Panc1 (cell line): ENCODE data around the gene SLC4A8. TPM values are rescaled to one million over a fixed set of nuclear protein-coding genes. Genes with fewer than 3 reads are reported as not detected.
"Not testable (repeated sequence)": the region's sequence is repeated elsewhere in the genome, so short reads cannot be mapped to it uniquely, and the experiment has no call there.

ENCODE experiments used
- ATAC-seq: fragments of 200-7000 bp; cut with Tn5 transposase; 2 replicates; pipeline ENCODE4 v1.9.1; 2020; ENCODE audit warnings: mild to moderate bottlenecking, moderate library complexity
- BruUV-seq: library from RNA; stranded (reverse); fragments of 400-500 nt; replicated peaks from 2 replicates; lab custom pipeline; 2021; lab: Mats Ljungman, UMichigan
- CTCF ChIA-PET: fragments of 300-600 bp; sonication (Branson Sonifier 250); formaldehyde crosslinking; loops from one replicate; lab custom pipeline; 2022; ENCODE audit warnings: antibody characterized with exemption; lab: Charles Lee
- POLR2A ChIA-PET: fragments of 300-600 bp; sonication (Branson Sonifier 250); formaldehyde crosslinking; loops from one replicate; lab custom pipeline; 2022; ENCODE audit warnings: antibody characterized with exemption; lab: Charles Lee
- DNase-seq: peaks from one replicate; pipeline ENCODE4 v3.0.0-alpha.2; 2010; ENCODE audit warnings: low read depth, low spot score
- H3K27ac ChIP-seq: 2 replicates; pipeline ENCODE4 v1.5.1; 2011; ENCODE audit warnings: mild to moderate bottlenecking, low read length, inconsistent platforms
- H3K27me3 ChIP-seq: fragments of 200-500 bp; sonication (Bioruptor generic); 2 replicates; pipeline ENCODE4 v1.6.0; 2014; ENCODE audit warnings: low read length, inconsistent platforms; ENCODE audit not compliant: control insufficient read depth, insufficient read depth
- H3K36me3 ChIP-seq: fragments of 200-500 bp; sonication (Bioruptor generic); 2 replicates; pipeline ENCODE4 v1.5.1; 2014; ENCODE audit warnings: inconsistent platforms, mild to moderate bottlenecking, low read length, moderate library complexity; ENCODE audit not compliant: control insufficient read depth, insufficient read depth
- H3K4me1 ChIP-seq: 2 replicates; pipeline ENCODE4 v1.5.1; 2011; ENCODE audit warnings: inconsistent platforms, mild to moderate bottlenecking, low read length, moderate library complexity; ENCODE audit not compliant: control insufficient read depth, insufficient read depth
- H3K4me3 ChIP-seq, 2 experiments: 2 replicates each; pipeline ENCODE4 v1.5.1; 2011 to 2012; ENCODE audit warnings: low read depth in 2 of 2, low read length in 2 of 2, mild to moderate bottlenecking in 2 of 2, inconsistent platforms in 1 of 2, moderate library complexity in 1 of 2
- H3K9me3 ChIP-seq: fragments of 200-500 bp; sonication (Bioruptor generic); 2 replicates; pipeline ENCODE4 v1.5.1; 2014; ENCODE audit warnings: low read depth, mild to moderate bottlenecking, inconsistent platforms, low read length, moderate library complexity; ENCODE audit not compliant: control insufficient read depth, insufficient read depth
- CTCF ChIP-seq: fragments of 450-650 bp; IDR thresholded peaks from 2 replicates; pipeline ENCODE4 v1.5.1; 2017; ENCODE audit warnings: mild to moderate bottlenecking
- POLR2AphosphoS5 ChIP-seq: IDR thresholded peaks from 2 replicates; pipeline ENCODE4 v1.6.1; 2012; ENCODE audit warnings: mild to moderate bottlenecking, low read depth, low read length, moderate library complexity
- REST ChIP-seq, 2 experiments: IDR thresholded peaks; 2 replicates each; pipeline ENCODE4 v1.6.1; 2011 to 2012; ENCODE audit warnings: low read depth in 2 of 2, control low read depth in 1 of 2, low read length in 1 of 2, mild to moderate bottlenecking in 1 of 2, moderate library complexity in 1 of 2; ENCODE audit not compliant: insufficient read depth in 1 of 2
- SIN3A ChIP-seq: IDR thresholded peaks from 2 replicates; pipeline ENCODE4 v1.6.1; 2012; ENCODE audit warnings: low read depth, mild to moderate bottlenecking, low read length, moderate library complexity, borderline replicate concordance; ENCODE audit not compliant: insufficient read depth
- TCF7L2 ChIP-seq: IDR thresholded peaks from 2 replicates; pipeline ENCODE4 v1.6.1; 2011; ENCODE audit warnings: mild to moderate bottlenecking, low read depth, low read length, inconsistent platforms
- in situ Hi-C: cut with HindIII; loops from 2 replicates; pipeline ENCODE4 v1.10.0; 2016; ENCODE audit warnings: low sequenced_read_pairs, low pct_unique_long_range_greater_than_20kb
- intact Hi-C: fragments of 100-400 bp; cut with micrococcal nuclease; formaldehyde crosslinking; loops from one replicate; pipeline ENCODE4 v1.10.0; 2022; ENCODE audit not compliant: unreplicated experiment
- total RNA-seq: library from RNA; stranded (reverse); gene quantifications from one replicate; pipeline ENCODE4 v1.2.1, GENCODE V29; 2021; ENCODE audit not compliant: unreplicated experiment

SLC4A8 gene
- total RNA-seq, 1 experiment from 2014 or later = 18.8 TPM

GRCh38 chr12:51512438-51512837 is 87.8 kb downstream of the SLC4A8 start:
- TF ChIP-seq TCF7L2 (no peak), SIN3A (no peak), REST (IDR thresholded peaks at IDR 0.05; ENCODE audit: insufficient read depth in 1 of 2, low read depth in 2 of 2, low read length in 1 of 2) (no peak), POLR2AphosphoS5 (no peak), CTCF (no peak)
- H3K27ac ChIP-seq = no peak overlapping the region
- no peak for ATAC-seq
- H3K4me3 ChIP-seq = no peak overlapping the region
- no peaks in the 10 kb centered on the region for H3K9me3 ChIP-seq
- ChIA-PET POLR2A (interaction anchor here (0.7 kb wide), 1 partner anchor 76 kb away, joined by 3 read pairs; no protein-coding TSS in a partner anchor), CTCF (interaction anchor here (0.6 kb wide), 1 partner anchor 9 kb away, joined by 3 read pairs; no protein-coding TSS in a partner anchor)
- intact Hi-C loops = no loop called here
- no peaks in the 10 kb centered on the region for H3K4me1 ChIP-seq
- H3K27me3 ChIP-seq = no peaks in the 10 kb centered on the region
- H3K36me3 ChIP-seq = no peaks in the 10 kb centered on the region
- no TSS peak for BruUV-seq
- no peak for DNase-seq
- in situ Hi-C loops = no loop called here

GRCh38 chr12:51515037-51515436 is 90.4 kb downstream of the SLC4A8 start:
- intact Hi-C loops, H3K9me3 ChIP-seq, DNase-seq, BruUV-seq, ATAC-seq, H3K27ac ChIP-seq, H3K36me3 ChIP-seq, CTCF ChIA-PET, in situ Hi-C loops, H3K4me1 ChIP-seq, H3K27me3 ChIP-seq, POLR2A ChIA-PET, H3K4me3 ChIP-seq: not testable (repeated sequence)

- no peaks in the 10 kb centered on the region for H3K27me3 ChIP-seq
- no peaks in the 10 kb centered on the region for H3K4me1 ChIP-seq
- intact Hi-C loops = no loop called here
- CTCF ChIA-PET = no interaction called here
- no peaks in the 10 kb centered on the region for H3K9me3 ChIP-seq
- POLR2A ChIA-PET = no interaction called here
- ATAC-seq = no peak
- BruUV-seq = no TSS peak
- in situ Hi-C loops = no loop called here
- H3K4me3 ChIP-seq = no peak overlapping the region
- no peak overlapping the region for H3K27ac ChIP-seq
- DNase-seq = no peak
- no peaks in the 10 kb centered on the region for H3K36me3 ChIP-seq
- TF ChIP-seq REST (IDR thresholded peaks at IDR 0.05; ENCODE audit: insufficient read depth in 1 of 2, low read depth in 2 of 2, low read length in 1 of 2) (no peak), SIN3A (no peak), TCF7L2 (no peak), CTCF (no peak), POLR2AphosphoS5 (no peak)
Measured at GRCh38 chr12:51517316-51517715, 92.7 kb downstream of the SLC4A8 start.
